HG03139 (cell line): ENCODE data around the gene SCNN1B.

Source experiments
- ATAC-seq: cut with Tn5 transposase; IDR thresholded peaks from one replicate; pipeline ENCODE4 v1.9.1; 2021; ENCODE audit not compliant: unreplicated experiment

The SCNN1B gene

GRCh38 chr16:23320693-23321092 is 18.6 kb downstream of the SCNN1B start:
- ATAC-seq, result no peak

- no peak for ATAC-seq
Measured at GRCh38 chr16:23321206-23321875, 19.2 kb downstream of the SCNN1B start.

GRCh38 chr16:23323224-23324030 is 21.3 kb downstream of the SCNN1B start:
- ATAC-seq, result no peak

- no peak for ATAC-seq
Measured at GRCh38 chr16:23324727-23325126, 22.6 kb downstream of the SCNN1B start.

- no peak for ATAC-seq
Measured at GRCh38 chr16:23327836-23328235, 25.7 kb downstream of the SCNN1B start.

GRCh38 chr16:23330161-23330560 is 28.1 kb downstream of the SCNN1B start:
- no peak for ATAC-seq

- no peak for ATAC-seq
Measured at GRCh38 chr16:23330583-23331249, 28.6 kb downstream of the SCNN1B start.

- ATAC-seq, result no peak
Measured at GRCh38 chr16:23333034-23333579, 31.0 kb downstream of the SCNN1B start.

- no peak for ATAC-seq
Measured at GRCh38 chr16:23333831-23334456, 31.8 kb downstream of the SCNN1B start.

GRCh38 chr16:23334457-23334853 is 32.4 kb downstream of the SCNN1B start:
- no peak for ATAC-seq

- no peak for ATAC-seq
Measured at GRCh38 chr16:23334950-23335349, 32.8 kb downstream of the SCNN1B start.

GRCh38 chr16:23337836-23338550 is 35.9 kb downstream of the SCNN1B start:
- ATAC-seq, result no peak

- no peak for ATAC-seq
Measured at GRCh38 chr16:23339787-23340186, 37.7 kb downstream of the SCNN1B start.

- ATAC-seq, result no peak
Measured at GRCh38 chr16:23342083-23342640, 40.1 kb downstream of the SCNN1B start.

GRCh38 chr16:23343643-23344612 is 41.8 kb downstream of the SCNN1B start:
- ATAC-seq, result no peak

- ATAC-seq, result no peak
Measured at GRCh38 chr16:23345237-23345636, 43.1 kb downstream of the SCNN1B start.

- no peak for ATAC-seq
Measured at GRCh38 chr16:23348579-23349469, 46.7 kb downstream of the SCNN1B start.

GRCh38 chr16:23351360-23351759 is 49.3 kb downstream of the SCNN1B start:
- ATAC-seq, result no peak
